GM23338 (cell line): ENCODE results near the gene ICAM4. TPM values are rescaled to one million over a fixed set of nuclear protein-coding genes. Genes with fewer than 3 reads are reported as not detected.

Experiments used
- ATAC-seq: fragments of 200-7000 bp; cut with Tn5 transposase; 3 replicates; pipeline ENCODE4 v1.9.1; 2020
- DNase-seq: peaks from one replicate; pipeline ENCODE4 v3.0.0-alpha.2; 2015; ENCODE audit warnings: low spot score
- H2AFZ ChIP-seq: fragments of 200-600 bp; sonication (generic); 2 replicates; pipeline ENCODE4 v1.8.0; 2016; ENCODE audit warnings: antibody characterized with exemption, mild to moderate bottlenecking, moderate library complexity
- H3F3A ChIP-seq: fragments of 200-600 bp; sonication (generic); replicated peaks from 2 replicates; pipeline ENCODE4 v1.8.0; 2017; ENCODE audit warnings: antibody characterized with exemption, mixed run types, low read depth
- H3K27ac ChIP-seq: fragments of 200-600 bp; sonication (generic); 2 replicates; pipeline ENCODE4 v1.6.1; 2016; ENCODE audit warnings: low read depth
- H3K27me3 ChIP-seq: fragments of 200-600 bp; sonication (generic); 2 replicates; pipeline ENCODE4 v1.8.0; 2016; ENCODE audit warnings: mild to moderate bottlenecking, mixed run types, moderate library complexity; ENCODE audit not compliant: insufficient read depth
- H3K36me3 ChIP-seq: fragments of 200-600 bp; sonication (generic); 2 replicates; pipeline ENCODE4 v1.8.0; 2016; ENCODE audit warnings: mild to moderate bottlenecking; ENCODE audit not compliant: insufficient read depth
- H3K4me1 ChIP-seq: fragments of 200-600 bp; sonication (generic); 2 replicates; pipeline ENCODE4 v1.8.0; 2016; ENCODE audit warnings: mild to moderate bottlenecking, moderate library complexity; ENCODE audit not compliant: insufficient read depth
- H3K4me2 ChIP-seq: fragments of 200-600 bp; sonication (generic); 2 replicates; pipeline ENCODE4 v1.7.1; 2017; ENCODE audit warnings: mixed run types
- H3K4me3 ChIP-seq: fragments of 200-600 bp; sonication (generic); 2 replicates; pipeline ENCODE4 v1.6.1; 2016; ENCODE audit warnings: mixed run types
- H3K79me2 ChIP-seq: fragments of 200-600 bp; sonication (generic); replicated peaks from 2 replicates; pipeline ENCODE4 v1.8.0; 2017; ENCODE audit warnings: mild to moderate bottlenecking; ENCODE audit not compliant: insufficient read depth
- H3K9me2 ChIP-seq: fragments of 200-600 bp; sonication (generic); 2 replicates; pipeline ENCODE4 v1.8.0; 2017; ENCODE audit not compliant: insufficient read depth
- H4K20me1 ChIP-seq: fragments of 200-600 bp; sonication (generic); replicated peaks from 2 replicates; pipeline ENCODE4 v1.8.0; 2017; ENCODE audit warnings: mild to moderate bottlenecking; ENCODE audit not compliant: insufficient read depth
- H3K27ac Mint-ChIP-seq: 2 replicates; pipeline ENCODE4 v1.8.0; 2020; ENCODE audit warnings: inconsistent platforms, mild to moderate bottlenecking, moderate library complexity, mixed read lengths
- H3K27me3 Mint-ChIP-seq: 3 replicates; pipeline ENCODE4 v1.8.0; 2022; ENCODE audit warnings: low read depth, mild to moderate bottlenecking, moderate library complexity, mixed read lengths, inconsistent platforms; ENCODE audit not compliant: insufficient read depth, poor library complexity
- H3K36me3 Mint-ChIP-seq: 3 replicates; pipeline ENCODE4 v1.8.0; 2021; ENCODE audit warnings: low read depth, mild to moderate bottlenecking, inconsistent platforms, moderate library complexity, mixed read lengths
- H3K4me1 Mint-ChIP-seq: 3 replicates; pipeline ENCODE4 v1.8.0; 2020; ENCODE audit warnings: mild to moderate bottlenecking, inconsistent platforms, mixed read lengths
- H3K4me3 Mint-ChIP-seq: 3 replicates; pipeline ENCODE4 v1.8.0; 2021; ENCODE audit warnings: moderate library complexity, mild to moderate bottlenecking, inconsistent platforms, mixed read lengths
- H3K9me3 Mint-ChIP-seq: 3 replicates; pipeline ENCODE4 v1.8.0; 2020; ENCODE audit warnings: moderate library complexity, mild to moderate bottlenecking, inconsistent platforms, mixed read lengths
- CREB1 ChIP-seq: fragments of 250-450 bp; sonication (Bioruptor Pico); IDR thresholded peaks from 2 replicates; pipeline ENCODE4 v1.5.0; 2020; ENCODE audit warnings: low read depth, mild to moderate bottlenecking, moderate library complexity
- JUNB ChIP-seq: IDR thresholded peaks from one replicate; pipeline ENCODE4 v1.6.1; 2016; ENCODE audit warnings: antibody characterized with exemption; ENCODE audit not compliant: unreplicated experiment
- NANOG ChIP-seq: IDR thresholded peaks from 2 replicates; pipeline ENCODE4 v1.6.1; 2016; ENCODE audit warnings: antibody characterized with exemption, borderline replicate concordance
- POLR2AphosphoS5 ChIP-seq: IDR thresholded peaks from 2 replicates; pipeline ENCODE4 v1.6.1; 2016; ENCODE audit warnings: antibody characterized with exemption, low read depth
- STAT1 ChIP-seq: IDR thresholded peaks from one replicate; pipeline ENCODE4 v1.6.1; 2016; ENCODE audit warnings: antibody characterized with exemption; ENCODE audit not compliant: unreplicated experiment
- ZNF114 ChIP-seq: fragments of 250-450 bp; sonication (Bioruptor Pico); IDR thresholded peaks from 2 replicates; pipeline ENCODE4 v1.5.0; 2020; ENCODE audit warnings: mild to moderate bottlenecking, moderate library complexity
- ZNF331 ChIP-seq: fragments of 250-450 bp; sonication (Bioruptor Pico); IDR thresholded peaks from 2 replicates; pipeline ENCODE4 v1.5.0; 2020; ENCODE audit warnings: low read depth, mild to moderate bottlenecking, moderate library complexity
- polyA plus RNA-seq: library from polyadenylated mRNA; unstranded; fragments of >200 nt; fragmentation: Nextera tagmentation; extraction: Ambion mirVana; gene quantifications from 2 replicates; pipeline ENCODE4 v1.2.1, GENCODE V29; 2016
- total RNA-seq: library from RNA; depleted of rRNA; stranded (reverse); fragments of >200 nt; shearing (Covaris generic); gene quantifications from 2 replicates; pipeline ENCODE4 v1.2.3, GENCODE V29; 2014
- TF ChIP-seq, protein P1 (sequence below): fragments of 250-450 bp; sonication (Bioruptor Pico); IDR thresholded peaks from 2 replicates; pipeline ENCODE4 v1.5.0; 2020; ENCODE audit warnings: mild to moderate bottlenecking, moderate library complexity
- TF ChIP-seq, protein P2 (sequence below): IDR thresholded peaks from one replicate; pipeline ENCODE4 v1.6.1; 2018; ENCODE audit warnings: antibody characterized with exemption; ENCODE audit not compliant: unreplicated experiment

Gene ICAM4
- total and polyA plus RNA-seq, 2 experiments from 2014 or later = 0.81 to 1.0 TPM

DNA sequence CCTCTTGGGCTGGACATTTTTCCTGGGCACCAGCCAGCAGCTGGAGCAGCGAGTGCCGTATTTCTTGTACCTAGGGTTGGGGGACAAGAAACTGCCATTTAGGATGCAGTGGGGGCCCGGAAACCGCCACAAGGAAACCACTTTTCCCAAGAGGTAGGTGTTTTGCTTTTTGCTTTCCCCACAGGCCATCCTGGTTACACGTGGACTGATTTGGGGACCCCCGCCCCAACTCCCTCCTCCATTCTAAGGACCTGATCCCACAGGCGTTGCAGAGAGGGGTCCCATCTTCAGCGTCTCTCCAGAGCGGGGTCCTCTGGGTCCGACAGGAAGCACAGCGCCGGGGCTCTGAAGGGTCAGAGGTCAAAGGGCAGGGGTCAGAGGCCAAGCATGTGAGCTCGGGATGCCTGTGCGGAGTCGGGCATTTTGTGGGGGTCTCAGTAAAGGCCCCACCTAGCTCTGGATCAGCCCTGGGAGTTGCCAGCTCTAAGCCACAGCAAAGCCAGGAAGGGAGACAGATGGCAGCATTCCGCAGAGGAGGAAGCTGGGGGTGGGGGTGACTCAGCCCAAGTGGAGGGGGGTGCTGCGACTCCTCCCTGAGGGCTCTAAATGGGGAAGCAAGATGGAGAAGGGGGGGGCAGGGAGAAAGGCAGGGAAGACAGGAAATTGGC, 18.5 kb downstream of the ICAM4 start (continued):
- TF ChIP-seq, protein P1, sequence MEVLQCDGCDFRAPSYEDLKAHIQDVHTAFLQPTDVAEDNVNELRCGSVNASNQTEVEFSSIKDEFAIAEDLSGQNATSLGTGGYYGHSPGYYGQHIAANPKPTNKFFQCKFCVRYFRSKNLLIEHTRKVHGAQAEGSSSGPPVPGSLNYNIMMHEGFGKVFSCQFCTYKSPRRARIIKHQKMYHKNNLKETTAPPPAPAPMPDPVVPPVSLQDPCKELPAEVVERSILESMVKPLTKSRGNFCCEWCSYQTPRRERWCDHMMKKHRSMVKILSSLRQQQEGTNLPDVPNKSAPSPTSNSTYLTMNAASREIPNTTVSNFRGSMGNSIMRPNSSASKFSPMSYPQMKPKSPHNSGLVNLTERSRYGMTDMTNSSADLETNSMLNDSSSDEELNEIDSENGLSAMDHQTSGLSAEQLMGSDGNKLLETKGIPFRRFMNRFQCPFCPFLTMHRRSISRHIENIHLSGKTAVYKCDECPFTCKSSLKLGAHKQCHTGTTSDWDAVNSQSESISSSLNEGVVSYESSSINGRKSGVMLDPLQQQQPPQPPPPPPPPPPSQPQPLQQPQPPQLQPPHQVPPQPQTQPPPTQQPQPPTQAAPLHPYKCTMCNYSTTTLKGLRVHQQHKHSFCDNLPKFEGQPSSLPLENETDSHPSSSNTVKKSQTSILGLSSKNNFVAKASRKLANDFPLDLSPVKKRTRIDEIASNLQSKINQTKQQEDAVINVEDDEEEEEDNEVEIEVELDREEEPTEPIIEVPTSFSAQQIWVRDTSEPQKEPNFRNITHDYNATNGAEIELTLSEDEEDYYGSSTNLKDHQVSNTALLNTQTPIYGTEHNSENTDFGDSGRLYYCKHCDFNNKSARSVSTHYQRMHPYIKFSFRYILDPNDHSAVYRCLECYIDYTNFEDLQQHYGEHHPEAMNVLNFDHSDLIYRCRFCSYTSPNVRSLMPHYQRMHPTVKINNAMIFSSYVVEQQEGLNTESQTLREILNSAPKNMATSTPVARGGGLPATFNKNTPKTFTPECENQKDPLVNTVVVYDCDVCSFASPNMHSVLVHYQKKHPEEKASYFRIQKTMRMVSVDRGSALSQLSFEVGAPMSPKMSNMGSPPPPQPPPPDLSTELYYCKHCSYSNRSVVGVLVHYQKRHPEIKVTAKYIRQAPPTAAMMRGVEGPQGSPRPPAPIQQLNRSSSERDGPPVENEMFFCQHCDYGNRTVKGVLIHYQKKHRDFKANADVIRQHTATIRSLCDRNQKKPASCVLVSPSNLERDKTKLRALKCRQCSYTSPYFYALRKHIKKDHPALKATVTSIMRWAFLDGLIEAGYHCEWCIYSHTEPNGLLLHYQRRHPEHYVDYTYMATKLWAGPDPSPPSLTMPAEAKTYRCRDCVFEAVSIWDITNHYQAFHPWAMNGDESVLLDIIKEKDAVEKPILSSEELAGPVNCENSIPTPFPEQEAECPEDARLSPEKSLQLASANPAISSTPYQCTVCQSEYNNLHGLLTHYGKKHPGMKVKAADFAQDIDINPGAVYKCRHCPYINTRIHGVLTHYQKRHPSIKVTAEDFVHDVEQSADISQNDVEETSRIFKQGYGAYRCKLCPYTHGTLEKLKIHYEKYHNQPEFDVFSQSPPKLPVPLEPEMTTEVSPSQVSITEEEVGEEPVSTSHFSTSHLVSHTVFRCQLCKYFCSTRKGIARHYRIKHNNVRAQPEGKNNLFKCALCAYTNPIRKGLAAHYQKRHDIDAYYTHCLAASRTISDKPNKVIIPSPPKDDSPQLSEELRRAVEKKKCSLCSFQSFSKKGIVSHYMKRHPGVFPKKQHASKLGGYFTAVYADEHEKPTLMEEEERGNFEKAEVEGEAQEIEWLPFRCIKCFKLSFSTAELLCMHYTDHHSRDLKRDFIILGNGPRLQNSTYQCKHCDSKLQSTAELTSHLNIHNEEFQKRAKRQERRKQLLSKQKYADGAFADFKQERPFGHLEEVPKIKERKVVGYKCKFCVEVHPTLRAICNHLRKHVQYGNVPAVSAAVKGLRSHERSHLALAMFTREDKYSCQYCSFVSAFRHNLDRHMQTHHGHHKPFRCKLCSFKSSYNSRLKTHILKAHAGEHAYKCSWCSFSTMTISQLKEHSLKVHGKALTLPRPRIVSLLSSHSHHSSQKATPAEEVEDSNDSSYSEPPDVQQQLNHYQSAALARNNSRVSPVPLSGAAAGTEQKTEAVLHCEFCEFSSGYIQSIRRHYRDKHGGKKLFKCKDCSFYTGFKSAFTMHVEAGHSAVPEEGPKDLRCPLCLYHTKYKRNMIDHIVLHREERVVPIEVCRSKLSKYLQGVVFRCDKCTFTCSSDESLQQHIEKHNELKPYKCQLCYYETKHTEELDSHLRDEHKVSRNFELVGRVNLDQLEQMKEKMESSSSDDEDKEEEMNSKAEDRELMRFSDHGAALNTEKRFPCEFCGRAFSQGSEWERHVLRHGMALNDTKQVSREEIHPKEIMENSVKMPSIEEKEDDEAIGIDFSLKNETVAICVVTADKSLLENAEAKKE (CRISPR knock-in tag) = no peak
- TF ChIP-seq NANOG = no peak
- no peak for TF ChIP-seq ZNF114 (CRISPR knock-in tag)

DNA sequence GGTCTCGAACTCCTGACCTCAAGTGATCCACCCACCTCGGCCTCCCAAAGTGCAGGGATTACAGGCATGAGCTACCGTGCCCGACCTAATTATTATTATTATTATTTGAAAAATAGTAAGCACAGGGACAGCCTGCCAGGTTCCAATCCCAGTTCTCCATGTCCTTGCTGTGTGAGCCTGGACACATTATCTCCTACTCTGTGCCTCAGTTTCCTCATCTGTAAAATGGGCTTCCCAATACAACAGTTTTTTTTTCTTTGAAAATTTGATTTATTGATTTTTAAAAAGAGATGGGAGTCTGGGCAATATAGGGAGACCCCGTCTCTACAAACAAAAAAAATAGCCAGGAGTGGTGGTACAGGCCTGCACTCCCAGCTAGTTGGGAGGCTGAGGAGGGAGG, 19.6 kb downstream of the ICAM4 start:
- H3K27me3 Mint-ChIP-seq = peaks cover 21% of the 10 kb centered on the region
- no peak overlapping the region for H3K27ac ChIP-seq
- H3K4me3 ChIP-seq = no peak overlapping the region
- ATAC-seq (no peak), DNase-seq (no peak)
- no peaks in the 10 kb centered on the region for H3K9me2 ChIP-seq
- H4K20me1 ChIP-seq = no peaks in the 10 kb centered on the region
- H3K9me3 Mint-ChIP-seq = no peaks in the 10 kb centered on the region
- H3K36me3 Mint-ChIP-seq = no peaks in the 10 kb centered on the region
- H2AFZ ChIP-seq = no peak overlapping the region
- no peaks in the 10 kb centered on the region for H3K4me1 ChIP-seq
- H3K79me2 ChIP-seq = no peaks in the 10 kb centered on the region
- H3K27me3 ChIP-seq = no peaks in the 10 kb centered on the region
- no peak overlapping the region for H3K4me2 ChIP-seq
- no peaks in the 10 kb centered on the region for H3K36me3 ChIP-seq
- H3F3A ChIP-seq = no peaks in the 10 kb centered on the region
- no peak overlapping the region for H3K4me3 Mint-ChIP-seq
- no peak overlapping the region for H3K27ac Mint-ChIP-seq
- H3K4me1 Mint-ChIP-seq = no peaks in the 10 kb centered on the region
- TF ChIP-seq, protein P2, sequence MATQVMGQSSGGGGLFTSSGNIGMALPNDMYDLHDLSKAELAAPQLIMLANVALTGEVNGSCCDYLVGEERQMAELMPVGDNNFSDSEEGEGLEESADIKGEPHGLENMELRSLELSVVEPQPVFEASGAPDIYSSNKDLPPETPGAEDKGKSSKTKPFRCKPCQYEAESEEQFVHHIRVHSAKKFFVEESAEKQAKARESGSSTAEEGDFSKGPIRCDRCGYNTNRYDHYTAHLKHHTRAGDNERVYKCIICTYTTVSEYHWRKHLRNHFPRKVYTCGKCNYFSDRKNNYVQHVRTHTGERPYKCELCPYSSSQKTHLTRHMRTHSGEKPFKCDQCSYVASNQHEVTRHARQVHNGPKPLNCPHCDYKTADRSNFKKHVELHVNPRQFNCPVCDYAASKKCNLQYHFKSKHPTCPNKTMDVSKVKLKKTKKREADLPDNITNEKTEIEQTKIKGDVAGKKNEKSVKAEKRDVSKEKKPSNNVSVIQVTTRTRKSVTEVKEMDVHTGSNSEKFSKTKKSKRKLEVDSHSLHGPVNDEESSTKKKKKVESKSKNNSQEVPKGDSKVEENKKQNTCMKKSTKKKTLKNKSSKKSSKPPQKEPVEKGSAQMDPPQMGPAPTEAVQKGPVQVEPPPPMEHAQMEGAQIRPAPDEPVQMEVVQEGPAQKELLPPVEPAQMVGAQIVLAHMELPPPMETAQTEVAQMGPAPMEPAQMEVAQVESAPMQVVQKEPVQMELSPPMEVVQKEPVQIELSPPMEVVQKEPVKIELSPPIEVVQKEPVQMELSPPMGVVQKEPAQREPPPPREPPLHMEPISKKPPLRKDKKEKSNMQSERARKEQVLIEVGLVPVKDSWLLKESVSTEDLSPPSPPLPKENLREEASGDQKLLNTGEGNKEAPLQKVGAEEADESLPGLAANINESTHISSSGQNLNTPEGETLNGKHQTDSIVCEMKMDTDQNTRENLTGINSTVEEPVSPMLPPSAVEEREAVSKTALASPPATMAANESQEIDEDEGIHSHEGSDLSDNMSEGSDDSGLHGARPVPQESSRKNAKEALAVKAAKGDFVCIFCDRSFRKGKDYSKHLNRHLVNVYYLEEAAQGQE = no peak
- TF ChIP-seq ZNF331 (no peak), STAT1 (no peak), JUNB (no peak), POLR2AphosphoS5 (no peak), CREB1 (no peak)
